ENCODE data around the gene ERGIC1.

ERGIC1 gene

DNA sequence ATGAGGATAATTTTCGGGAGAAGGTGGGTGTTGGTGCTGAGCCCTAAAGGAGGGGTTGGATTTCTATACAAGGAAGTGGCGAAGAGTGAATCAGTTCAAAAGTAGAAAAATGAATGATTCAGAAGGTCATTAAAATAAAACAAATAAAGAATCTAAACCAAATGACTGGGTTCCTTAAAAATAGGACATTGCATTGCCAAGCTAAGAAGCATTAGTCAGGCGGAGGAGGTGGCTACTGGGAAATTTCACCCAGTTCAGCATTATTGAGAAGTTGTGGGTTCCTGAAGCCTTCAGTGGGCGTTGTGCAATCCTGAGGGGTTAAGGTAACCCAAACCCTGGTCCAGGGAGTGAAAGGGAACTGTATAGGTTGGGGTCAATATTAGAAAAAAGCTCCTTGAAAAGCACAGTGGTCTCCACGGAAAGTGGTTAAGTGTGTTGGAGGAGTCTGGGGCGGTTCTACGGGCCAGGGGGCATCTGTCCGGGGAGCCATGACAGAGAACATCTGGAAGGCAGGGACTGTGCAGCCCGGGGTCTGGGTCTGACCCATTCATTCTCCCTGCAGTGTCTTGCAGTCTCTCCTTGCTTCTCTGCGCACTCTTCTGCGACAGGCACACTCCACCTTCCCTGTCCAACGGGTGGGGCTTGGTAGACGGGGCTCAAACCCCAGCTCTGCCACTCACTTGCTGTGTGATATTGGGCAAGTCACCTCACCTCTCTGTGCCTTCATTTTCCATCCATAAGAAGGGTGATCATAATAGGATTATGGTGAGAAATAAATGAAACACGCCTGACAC lies 35.4 kb upstream of the ERGIC1 start:
- Histone ChIP-seq H3K18ac (ENCODE audit: low read length) (no peak overlapping the region), H3K4ac (ENCODE audit: low read length) (no peak overlapping the region), H3K9me3 (replicated peaks in 1 of 2; ENCODE audit: control insufficient read depth in 2 of 2, insufficient read depth in 1 of 2, low read depth in 1 of 2, low read length in 2 of 2) (no peaks in the 10 kb centered on the region), H4K91ac (ENCODE audit: low read depth, low read length, poor library complexity) (no peak overlapping the region), H2BK120ac (ENCODE audit: low read depth, low read length) (no peak overlapping the region), H3K4me2 (ENCODE audit: insufficient read depth, low read length, poor library complexity, severe bottlenecking) (no peak overlapping the region), H2AFZ (ENCODE audit: low read length) (no peak overlapping the region), H3K79me1 (ENCODE audit: low read depth, low read length) (no peaks in the 10 kb centered on the region), H3K27me3 (ENCODE audit: control insufficient read depth in 3 of 3, insufficient read depth in 3 of 3, low read depth in 1 of 3, low read length in 3 of 3) (no peaks in the 10 kb centered on the region), H2BK5ac (ENCODE audit: low read length) (no peak overlapping the region), H2AK5ac (ENCODE audit: low read depth, low read length) (no peak overlapping the region), H2BK15ac (ENCODE audit: low read length) (no peak overlapping the region), H3K9ac (ENCODE audit: low read depth, low read length, poor library complexity) (no peak overlapping the region), H3K27ac (replicated peaks; ENCODE audit: low read length) (no peak overlapping the region), H3K4me1 (ENCODE audit: control insufficient read depth in 2 of 2, insufficient read depth in 1 of 2, low read depth in 1 of 2, low read length in 2 of 2) (peaks cover 2 to 3% of the 10 kb centered on the region in 2 donors), H3K23ac (ENCODE audit: low read depth, low read length, poor library complexity) (no peak overlapping the region), H3K36me3 (replicated peaks in 1 of 2; ENCODE audit: control insufficient read depth in 2 of 2, insufficient read depth in 2 of 2, low read length in 2 of 2) (no peaks in the 10 kb centered on the region), H4K8ac (ENCODE audit: low read depth, low read length) (no peak overlapping the region), H2BK12ac (ENCODE audit: low read length) (no peak overlapping the region), H3K14ac (ENCODE audit: low read length) (no peak overlapping the region), H3K4me3 (ENCODE audit: low read length in 2 of 2) (no peak overlapping the region)
- no peak for DNase-seq (ENCODE audit: low spot score)
- WGBS, 2 donors (ENCODE audit: extremely low coverage in 2 of 2, insufficient read length in 2 of 2, insufficient replicate concordance in 1 of 2), result no CpG with 5 or more reads among the region's 14 CpGs

DNA sequence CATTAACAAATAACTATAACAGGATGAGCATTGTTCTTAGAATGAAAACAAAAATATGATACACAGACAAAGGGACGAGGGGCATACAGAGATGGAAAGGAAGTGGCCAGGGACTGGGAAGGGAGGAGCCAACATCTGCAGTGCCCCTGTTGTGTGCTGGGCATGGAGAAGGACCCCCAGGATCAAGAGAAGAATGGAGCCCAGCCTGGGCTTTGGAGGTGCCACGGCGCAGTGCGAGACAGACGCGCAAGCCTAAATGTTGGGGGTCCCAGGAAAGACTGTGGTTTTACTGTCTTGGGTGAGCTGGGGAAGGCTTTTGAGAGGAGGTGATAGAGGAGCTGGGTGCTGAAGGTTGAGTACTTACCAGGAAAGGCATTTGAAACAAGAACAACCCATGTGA lies 34.6 kb upstream of the ERGIC1 start:
- no peak overlapping the region for H2BK15ac ChIP-seq (ENCODE audit: low read length)
- H2BK12ac ChIP-seq (ENCODE audit: low read length), result no peak overlapping the region
- H3K4me2 ChIP-seq (ENCODE audit: insufficient read depth, low read length, poor library complexity, severe bottlenecking), result no peak overlapping the region
- H3K4me1 ChIP-seq (ENCODE audit: control insufficient read depth in 2 of 2, insufficient read depth in 1 of 2, low read depth in 1 of 2, low read length in 2 of 2), result peaks cover 0 to 2% of the 10 kb centered on the region in 2 donors
- H3K27me3 ChIP-seq (ENCODE audit: control insufficient read depth in 3 of 3, insufficient read depth in 3 of 3, low read depth in 1 of 3, low read length in 3 of 3), result no peaks in the 10 kb centered on the region
- peak overlapping the region; percentile 84 for H2AFZ ChIP-seq (ENCODE audit: low read length)
- no peak overlapping the region for H3K4me3 ChIP-seq (ENCODE audit: low read length in 2 of 2)
- no peak overlapping the region for H3K4ac ChIP-seq (ENCODE audit: low read length)
- DNase-seq (ENCODE audit: low spot score), result no peak
- no peak overlapping the region for H3K14ac ChIP-seq (ENCODE audit: low read length)
- no peaks in the 10 kb centered on the region for H3K36me3 ChIP-seq (replicated peaks in 1 of 2; ENCODE audit: control insufficient read depth in 2 of 2, insufficient read depth in 2 of 2, low read length in 2 of 2)
- no peak overlapping the region for H4K91ac ChIP-seq (ENCODE audit: low read depth, low read length, poor library complexity)
- no peak overlapping the region for H3K27ac ChIP-seq (replicated peaks; ENCODE audit: low read length)
- H2AK5ac ChIP-seq (ENCODE audit: low read depth, low read length), result no peak overlapping the region
- H3K79me1 ChIP-seq (ENCODE audit: low read depth, low read length), result no peaks in the 10 kb centered on the region
- no peaks in the 10 kb centered on the region for H3K9me3 ChIP-seq (replicated peaks in 1 of 2; ENCODE audit: control insufficient read depth in 2 of 2, insufficient read depth in 1 of 2, low read depth in 1 of 2, low read length in 2 of 2)
- H4K8ac ChIP-seq (ENCODE audit: low read depth, low read length), result no peak overlapping the region
- H3K18ac ChIP-seq (ENCODE audit: low read length), result no peak overlapping the region
- H3K9ac ChIP-seq (ENCODE audit: low read depth, low read length, poor library complexity), result no peak overlapping the region
- H3K23ac ChIP-seq (ENCODE audit: low read depth, low read length, poor library complexity), result no peak overlapping the region
- no CpG with 5 or more reads among the region's 6 CpGs for WGBS, 2 donors (ENCODE audit: extremely low coverage in 2 of 2, insufficient read length in 2 of 2, insufficient replicate concordance in 1 of 2)
- H2BK5ac ChIP-seq (ENCODE audit: low read length), result no peak overlapping the region
- no peak overlapping the region for H2BK120ac ChIP-seq (ENCODE audit: low read depth, low read length)

DNA sequence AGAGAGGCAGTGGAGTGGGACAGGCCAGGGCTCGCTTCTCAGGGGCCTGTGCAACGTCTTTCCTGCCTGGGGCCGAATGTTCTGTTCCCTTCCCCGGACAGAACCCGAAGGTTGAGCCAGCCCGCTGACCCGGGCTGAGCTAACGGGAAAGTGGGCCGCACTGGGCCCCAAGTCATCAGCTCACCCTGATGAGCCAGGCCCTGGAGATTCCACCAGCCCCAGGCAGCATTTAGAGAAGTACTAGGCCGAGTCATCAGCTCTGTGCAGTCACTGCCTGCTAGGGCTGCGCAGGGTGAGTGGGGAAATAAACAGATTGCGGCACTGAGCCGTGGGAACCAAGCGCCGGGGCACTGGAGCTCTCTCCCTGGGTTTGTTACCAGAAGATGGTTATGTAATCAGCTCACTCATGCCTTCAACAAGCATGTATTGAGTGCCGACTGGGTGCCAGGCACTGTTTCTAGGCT lies 33.9 kb upstream of the ERGIC1 start:
- no peak overlapping the region for H2BK5ac ChIP-seq (ENCODE audit: low read length)
- WGBS, 2 donors (ENCODE audit: extremely low coverage in 2 of 2, insufficient read length in 2 of 2, insufficient replicate concordance in 1 of 2), result no CpG with 5 or more reads among the region's 16 CpGs
- H3K4me2 ChIP-seq (ENCODE audit: insufficient read depth, low read length, poor library complexity, severe bottlenecking), result no peak overlapping the region
- H3K9me3 ChIP-seq (replicated peaks in 1 of 2; ENCODE audit: control insufficient read depth in 2 of 2, insufficient read depth in 1 of 2, low read depth in 1 of 2, low read length in 2 of 2), result no peaks in the 10 kb centered on the region
- H3K36me3 ChIP-seq (replicated peaks in 1 of 2; ENCODE audit: control insufficient read depth in 2 of 2, insufficient read depth in 2 of 2, low read length in 2 of 2), result no peaks in the 10 kb centered on the region
- no peak overlapping the region for H4K91ac ChIP-seq (ENCODE audit: low read depth, low read length, poor library complexity)
- no peak overlapping the region for H2BK12ac ChIP-seq (ENCODE audit: low read length)
- peak overlapping the region; percentile 48 for H3K18ac ChIP-seq (ENCODE audit: low read length)
- no peak overlapping the region for H3K9ac ChIP-seq (ENCODE audit: low read depth, low read length, poor library complexity)
- H2AK5ac ChIP-seq (ENCODE audit: low read depth, low read length), result no peak overlapping the region
- no peaks in the 10 kb centered on the region for H3K27me3 ChIP-seq (ENCODE audit: control insufficient read depth in 3 of 3, insufficient read depth in 3 of 3, low read depth in 1 of 3, low read length in 3 of 3)
- peak overlapping the region; percentile 84 for H2AFZ ChIP-seq (ENCODE audit: low read length)
- H3K14ac ChIP-seq (ENCODE audit: low read length), result no peak overlapping the region
- H2BK120ac ChIP-seq (ENCODE audit: low read depth, low read length), result no peak overlapping the region
- H3K4me3 ChIP-seq (ENCODE audit: low read length in 2 of 2), result no peak overlapping the region
- H3K4ac ChIP-seq (ENCODE audit: low read length), result no peak overlapping the region
- no peak for DNase-seq (ENCODE audit: low spot score)
- H3K23ac ChIP-seq (ENCODE audit: low read depth, low read length, poor library complexity), result no peak overlapping the region
- H3K27ac ChIP-seq (replicated peaks; ENCODE audit: low read length), result no peak overlapping the region
- H3K79me1 ChIP-seq (ENCODE audit: low read depth, low read length), result no peaks in the 10 kb centered on the region
- H2BK15ac ChIP-seq (ENCODE audit: low read length), result peak overlapping the region; percentile 57
- no peak overlapping the region for H4K8ac ChIP-seq (ENCODE audit: low read depth, low read length)
- peaks cover 0 to 2% of the 10 kb centered on the region in 2 donors for H3K4me1 ChIP-seq (ENCODE audit: control insufficient read depth in 2 of 2, insufficient read depth in 1 of 2, low read depth in 1 of 2, low read length in 2 of 2)

DNA sequence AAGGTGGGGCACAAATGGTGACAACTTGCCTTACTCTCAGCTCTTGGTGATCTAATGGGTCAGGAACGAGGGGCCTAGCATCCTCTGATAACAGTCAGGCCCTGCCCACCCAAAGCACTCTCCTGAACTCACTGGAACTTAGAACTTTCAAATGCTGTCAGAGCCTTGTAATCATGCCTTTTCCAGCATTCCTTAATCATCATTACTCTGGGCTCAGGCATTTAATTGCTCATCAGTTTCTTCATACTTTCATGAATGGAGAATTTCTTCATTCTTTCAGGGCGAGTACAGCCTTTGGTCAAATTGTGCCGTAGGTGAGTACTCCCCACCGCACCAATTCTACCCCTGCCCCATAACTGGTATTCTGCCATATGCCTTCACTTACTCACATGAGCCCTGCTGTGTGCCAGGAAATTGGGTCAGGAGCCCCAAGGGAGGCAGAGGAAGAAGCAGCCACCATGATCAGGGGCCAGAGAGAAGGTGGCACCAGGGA lies 32.8 kb upstream of the ERGIC1 start:
- Histone ChIP-seq H3K79me1 (ENCODE audit: low read depth, low read length) (no peaks in the 10 kb centered on the region), H2BK5ac (ENCODE audit: low read length) (no peak overlapping the region), H4K91ac (ENCODE audit: low read depth, low read length, poor library complexity) (no peak overlapping the region), H3K27ac (replicated peaks; ENCODE audit: low read length) (no peak overlapping the region), H2AFZ (ENCODE audit: low read length) (no peak overlapping the region), H3K14ac (ENCODE audit: low read length) (no peak overlapping the region), H4K8ac (ENCODE audit: low read depth, low read length) (no peak overlapping the region), H3K4me3 (ENCODE audit: low read length in 2 of 2) (no peak overlapping the region), H3K4ac (ENCODE audit: low read length) (no peak overlapping the region), H3K4me2 (ENCODE audit: insufficient read depth, low read length, poor library complexity, severe bottlenecking) (no peak overlapping the region), H3K9me3 (replicated peaks in 1 of 2; ENCODE audit: control insufficient read depth in 2 of 2, insufficient read depth in 1 of 2, low read depth in 1 of 2, low read length in 2 of 2) (no peaks in the 10 kb centered on the region), H3K23ac (ENCODE audit: low read depth, low read length, poor library complexity) (peak overlapping the region; percentile 19), H2AK5ac (ENCODE audit: low read depth, low read length) (no peak overlapping the region), H3K4me1 (ENCODE audit: control insufficient read depth in 2 of 2, insufficient read depth in 1 of 2, low read depth in 1 of 2, low read length in 2 of 2) (no peaks in the 10 kb centered on the region), H3K18ac (ENCODE audit: low read length) (peak overlapping the region; percentile 29), H3K27me3 (ENCODE audit: control insufficient read depth in 3 of 3, insufficient read depth in 3 of 3, low read depth in 1 of 3, low read length in 3 of 3) (no peaks in the 10 kb centered on the region), H2BK12ac (ENCODE audit: low read length) (no peak overlapping the region), H3K36me3 (replicated peaks in 1 of 2; ENCODE audit: control insufficient read depth in 2 of 2, insufficient read depth in 2 of 2, low read length in 2 of 2) (no peaks in the 10 kb centered on the region), H2BK120ac (ENCODE audit: low read depth, low read length) (no peak overlapping the region), H2BK15ac (ENCODE audit: low read length) (no peak overlapping the region), H3K9ac (ENCODE audit: low read depth, low read length, poor library complexity) (peak overlapping the region; percentile 30)
- no CpG with 5 or more reads among the region's 4 CpGs for WGBS, 2 donors (ENCODE audit: extremely low coverage in 2 of 2, insufficient read length in 2 of 2, insufficient replicate concordance in 1 of 2)
- DNase-seq (ENCODE audit: low spot score), result no peak
